ENCODE results near the gene MTMR3. TPM values are rescaled to one million over a fixed set of nuclear protein-coding genes. Genes with fewer than 3 reads are reported as not detected.

MTMR3 gene
- total RNA-seq, 2 donors from 2014 or later: 25.8 to 44.4 TPM

GRCh38 chr22:29998627-29999384 is 115.8 kb downstream of the MTMR3 start:
- no peaks in the 10 kb centered on the region for H3K36me3 Mint-ChIP-seq
- H3K9me3 Mint-ChIP-seq: no peaks in the 10 kb centered on the region
- ATAC-seq: no peak
- DNase-seq (ENCODE audit: low spot score in 2 of 2): no peak
- no peak overlapping the region for H3K27ac Mint-ChIP-seq

- peak in 1 of 2 donors; percentile 23 for DNase-seq (ENCODE audit: low spot score in 2 of 2)
- H3K9me3 Mint-ChIP-seq: no peaks in the 10 kb centered on the region
- H3K27ac Mint-ChIP-seq: peak overlapping the region in 1 of 2 donors; percentile 45
These were observed 117.6 kb downstream of the MTMR3 start for GRCh38 chr22:30000566-30000965.

GRCh38 chr22:30001459-30001858 is 118.5 kb downstream of the MTMR3 start:
- ATAC-seq (no peak), DNase-seq (ENCODE audit: low spot score in 2 of 2) (no peak)
- no peaks in the 10 kb centered on the region for H3K36me3 Mint-ChIP-seq
- no peaks in the 10 kb centered on the region for H3K9me3 Mint-ChIP-seq
- H3K27ac Mint-ChIP-seq: peak overlapping the region in 1 of 2 donors; percentile 27

More at GRCh38 chr22:30000566-30000965, 117.6 kb downstream of the MTMR3 start:
- ATAC-seq: peak; percentile 36 to 78
- H3K36me3 Mint-ChIP-seq: no peaks in the 10 kb centered on the region

GRCh38 chr22:30002861-30003486 is 120.0 kb downstream of the MTMR3 start:
- Mint-ChIP-seq H3K9me3 (no peaks in the 10 kb centered on the region), H3K27ac (peak overlapping the region in 1 of 2 donors; percentile 6), H3K36me3 (no peaks in the 10 kb centered on the region)
- ATAC-seq (no peak), DNase-seq (ENCODE audit: low spot score in 2 of 2) (no peak)

GRCh38 chr22:30004101-30004500 is 121.1 kb downstream of the MTMR3 start:
- no peak for ATAC-seq
- no peak overlapping the region for H3K27ac Mint-ChIP-seq
- no peak for DNase-seq (ENCODE audit: low spot score in 2 of 2)
- no peaks in the 10 kb centered on the region for H3K9me3 Mint-ChIP-seq
- H3K36me3 Mint-ChIP-seq: no peaks in the 10 kb centered on the region

- ATAC-seq (no peak), DNase-seq (ENCODE audit: low spot score in 2 of 2) (no peak)
- no peaks in the 10 kb centered on the region for H3K9me3 Mint-ChIP-seq
- no peaks in the 10 kb centered on the region for H3K36me3 Mint-ChIP-seq
- H3K27ac Mint-ChIP-seq: no peak overlapping the region
These were observed 121.7 kb downstream of the MTMR3 start for GRCh38 chr22:30004694-30005093.

GRCh38 chr22:30005213-30005857 is 122.4 kb downstream of the MTMR3 start:
- Mint-ChIP-seq H3K9me3 (no peaks in the 10 kb centered on the region), H3K27ac (no peak overlapping the region), H3K36me3 (no peaks in the 10 kb centered on the region)
- DNase-seq (ENCODE audit: low spot score in 2 of 2) (peak; percentile 60 to 74), ATAC-seq (peak; percentile 71 to 75)

- Mint-ChIP-seq H3K36me3 (no peaks in the 10 kb centered on the region), H3K27ac (no peak overlapping the region), H3K9me3 (no peaks in the 10 kb centered on the region)
- ATAC-seq (no peak), DNase-seq (ENCODE audit: low spot score in 2 of 2) (no peak)
These were observed 124.4 kb downstream of the MTMR3 start for GRCh38 chr22:30007361-30007760.

GRCh38 chr22:30008401-30008800 is 125.4 kb downstream of the MTMR3 start:
- Mint-ChIP-seq H3K9me3 (no peaks in the 10 kb centered on the region), H3K27ac (peak overlapping the region in 1 of 2 donors; percentile 39), H3K36me3 (no peaks in the 10 kb centered on the region)
- ATAC-seq (no peak), DNase-seq (ENCODE audit: low spot score in 2 of 2) (no peak)

GRCh38 chr22:30009478-30009877 is 126.5 kb downstream of the MTMR3 start:
- H3K9me3 Mint-ChIP-seq: no peaks in the 10 kb centered on the region
- no peak for ATAC-seq
- no peak for DNase-seq (ENCODE audit: low spot score in 2 of 2)
- H3K27ac Mint-ChIP-seq: no peak overlapping the region
- no peaks in the 10 kb centered on the region for H3K36me3 Mint-ChIP-seq

- Mint-ChIP-seq H3K27ac (peak overlapping the region in 1 of 2 donors; percentile 88), H3K9me3 (no peaks in the 10 kb centered on the region), H3K36me3 (no peaks in the 10 kb centered on the region)
- no peak for ATAC-seq
- DNase-seq (ENCODE audit: low spot score in 2 of 2): no peak
These were observed 127.9 kb downstream of the MTMR3 start for GRCh38 chr22:30010789-30011405.

- Mint-ChIP-seq H3K9me3 (no peaks in the 10 kb centered on the region), H3K36me3 (no peaks in the 10 kb centered on the region), H3K27ac (peak overlapping the region in 1 of 2 donors; percentile 28)
- DNase-seq (ENCODE audit: low spot score in 2 of 2): no peak
- no peak for ATAC-seq
These were observed 130.2 kb downstream of the MTMR3 start for GRCh38 chr22:30013201-30013600.

- Mint-ChIP-seq H3K36me3 (no peaks in the 10 kb centered on the region), H3K27ac (peak overlapping the region in 1 of 2 donors; percentile 31), H3K9me3 (no peaks in the 10 kb centered on the region)
- DNase-seq (ENCODE audit: low spot score in 2 of 2) (no peak), ATAC-seq (no peak)
These were observed 131.3 kb downstream of the MTMR3 start for GRCh38 chr22:30014244-30014643.

- DNase-seq (ENCODE audit: low spot score in 2 of 2) (no peak), ATAC-seq (no peak)
- peak overlapping the region in 1 of 2 donors; percentile 26 for H3K27ac Mint-ChIP-seq
- no peaks in the 10 kb centered on the region for H3K36me3 Mint-ChIP-seq
- H3K9me3 Mint-ChIP-seq: no peaks in the 10 kb centered on the region
These were observed 132.3 kb downstream of the MTMR3 start for GRCh38 chr22:30015229-30015797.

- no peak overlapping the region for H3K27ac Mint-ChIP-seq
These were observed 132.9 kb downstream of the MTMR3 start for GRCh38 chr22:30015846-30016245.

GRCh38 chr22:30016596-30016995 is 133.6 kb downstream of the MTMR3 start:
- ATAC-seq (no peak), DNase-seq (ENCODE audit: low spot score in 2 of 2) (no peak)
- H3K36me3 Mint-ChIP-seq: no peaks in the 10 kb centered on the region
- H3K27ac Mint-ChIP-seq: peak overlapping the region in 1 of 2 donors; percentile 23
- no peaks in the 10 kb centered on the region for H3K9me3 Mint-ChIP-seq

More at GRCh38 chr22:30015846-30016245, 132.9 kb downstream of the MTMR3 start:
- no peaks in the 10 kb centered on the region for H3K9me3 Mint-ChIP-seq
- DNase-seq (ENCODE audit: low spot score in 2 of 2) (no peak), ATAC-seq (no peak)
- H3K36me3 Mint-ChIP-seq: no peaks in the 10 kb centered on the region

All from activated naive CD4-positive, alpha-beta T cell treated with anti-CD3 and anti-CD28 coated beads, Interleukin-2, amount 50 U/mL, for 72 hours (primary cell).